Muscle layer of colon (tissue), 2 donors: ENCODE results near the gene CTRL.

ENCODE experiments used
- H3K27ac ChIP-seq: one replicate; pipeline ENCODE4 v1.7.0; 2013; ENCODE audit warnings: low read depth, mild to moderate bottlenecking, low read length, moderate library complexity
- H3K27me3 ChIP-seq, 2 donors: one replicate each; pipeline ENCODE4 v1.7.0; 2013; ENCODE audit warnings: low read length in 2 of 2, mild to moderate bottlenecking in 2 of 2; ENCODE audit not compliant: insufficient read depth in 2 of 2, control insufficient read depth in 1 of 2
- H3K36me3 ChIP-seq: one replicate; pipeline ENCODE4 v1.7.0; 2013; ENCODE audit warnings: mild to moderate bottlenecking, low read length; ENCODE audit not compliant: insufficient read depth
- H3K4me1 ChIP-seq: one replicate; pipeline ENCODE4 v1.7.0; 2013; ENCODE audit warnings: mild to moderate bottlenecking, low read length; ENCODE audit not compliant: insufficient read depth
- H3K4me3 ChIP-seq, 2 donors: one replicate each; pipeline ENCODE4 v1.7.0; 2013; ENCODE audit warnings: low read length in 2 of 2, low read depth in 1 of 2, mild to moderate bottlenecking in 1 of 2, moderate library complexity in 1 of 2
- H3K9ac ChIP-seq: one replicate; pipeline ENCODE4 v1.7.0; 2013; ENCODE audit warnings: low read length
- H3K9me3 ChIP-seq: one replicate; pipeline ENCODE4 v1.7.0; 2013; ENCODE audit warnings: mild to moderate bottlenecking, low read length
- donor health status: abdominal sarcoma.
- donor health status: Adenocarcinoma of cecum.

Gene CTRL

GRCh38 chr16:67881621-67882161 is 50.0 kb downstream of the CTRL start:
- Histone ChIP-seq H3K9ac (no peak overlapping the region), H3K9me3 (no peaks in the 10 kb centered on the region), H3K27me3 (no peaks in the 10 kb centered on the region), H3K4me3 (no peak overlapping the region), H3K27ac (no peak overlapping the region), H3K4me1 (peaks cover 4% of the 10 kb centered on the region), H3K36me3 (peaks cover 73% of the 10 kb centered on the region)

DNA sequence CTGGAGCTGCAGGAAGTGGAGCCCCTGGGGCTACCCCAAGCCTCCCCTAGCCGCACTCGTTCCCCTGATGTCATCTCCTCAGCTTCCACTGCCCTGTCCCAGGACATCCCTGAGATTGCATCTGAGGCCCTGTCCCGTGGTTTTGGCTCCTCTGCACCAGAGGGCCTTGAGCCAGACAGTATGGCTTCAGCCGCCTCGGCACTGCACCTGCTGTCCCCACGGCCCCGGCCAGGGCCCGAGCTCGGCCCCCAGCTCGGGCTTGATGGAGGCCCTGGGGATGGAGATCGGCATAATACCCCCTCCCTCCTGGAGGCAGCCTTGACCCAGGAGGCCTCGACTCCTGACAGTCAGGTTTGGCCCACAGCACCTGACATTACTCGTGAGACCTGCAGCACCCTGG is 51.1 kb downstream of the CTRL start:
- Histone ChIP-seq H3K4me3 (no peak overlapping the region), H3K4me1 (peaks cover 6% of the 10 kb centered on the region), H3K27me3 (no peaks in the 10 kb centered on the region), H3K9me3 (no peaks in the 10 kb centered on the region), H3K27ac (no peak overlapping the region), H3K36me3 (peaks cover 79% of the 10 kb centered on the region), H3K9ac (no peak overlapping the region)

GRCh38 chr16:67879936-67880335 is 51.7 kb downstream of the CTRL start:
- Histone ChIP-seq H3K9ac (no peak overlapping the region), H3K36me3 (peaks cover 79% of the 10 kb centered on the region), H3K27ac (no peak overlapping the region), H3K4me1 (peaks cover 13% of the 10 kb centered on the region), H3K27me3 (no peaks in the 10 kb centered on the region), H3K4me3 (no peak overlapping the region), H3K9me3 (no peaks in the 10 kb centered on the region)
